CD14-positive monocyte (primary cell): ENCODE data around the gene KDM7A. TPM values are rescaled to one million over a fixed set of nuclear protein-coding genes. Genes with fewer than 3 reads are reported as not detected.

ENCODE experiments used
- DNase-seq, 3 donors: peaks; one replicate each; pipeline ENCODE4 v3.0.0-alpha.2; 2011 to 2022
- H2AFZ ChIP-seq: 2 replicates; pipeline ENCODE4 v1.6.0; 2012; ENCODE audit warnings: mild to moderate bottlenecking, low read depth, low read length, inconsistent platforms; ENCODE audit not compliant: insufficient read depth, poor library complexity, severe bottlenecking
- H3K27ac ChIP-seq, 2 donors: 1 replicate in 1 of 2; 2 replicates in 1 of 2; pipeline ENCODE4 v1.5.1; 2012 to 2013; ENCODE audit warnings: low read length in 2 of 2, control low read depth in 1 of 2, inconsistent platforms in 1 of 2, low read depth in 1 of 2, mild to moderate bottlenecking in 1 of 2
- H3K27me3 ChIP-seq, 2 donors: one replicate each; pipeline versions ENCODE4 v1.6.0 to v1.6.1; 2011 to 2013; ENCODE audit warnings: low read length in 2 of 2; ENCODE audit not compliant: control insufficient read depth in 2 of 2, insufficient read depth in 2 of 2
- H3K36me3 ChIP-seq, 2 donors: replicated peaks in 1 of 2; 1 replicate in 1 of 2; 2 replicates in 1 of 2; pipeline versions ENCODE4 v1.5.1 to v1.6.1; 2012 to 2013; ENCODE audit warnings: low read length in 2 of 2, control low read depth in 1 of 2, inconsistent platforms in 1 of 2, mild to moderate bottlenecking in 1 of 2; ENCODE audit not compliant: insufficient read depth in 2 of 2, control insufficient read depth in 1 of 2
- H3K4me1 ChIP-seq, 2 donors: 1 replicate in 1 of 2; 2 replicates in 1 of 2; pipeline versions ENCODE4 v1.5.1 to v1.6.1; 2012 to 2013; ENCODE audit warnings: low read length in 2 of 2, control low read depth in 1 of 2, inconsistent platforms in 1 of 2, mild to moderate bottlenecking in 1 of 2, moderate library complexity in 1 of 2; ENCODE audit not compliant: insufficient read depth in 2 of 2, control insufficient read depth in 1 of 2
- H3K4me2 ChIP-seq: replicated peaks from 2 replicates; pipeline ENCODE3; 2012; ENCODE audit warnings: low read length, moderate library complexity, mild to moderate bottlenecking; ENCODE audit not compliant: poor library complexity, severe bottlenecking; ENCODE audit errors: extremely low read depth
- H3K4me3 ChIP-seq, 3 experiments: fragments of 200-600 bp in 1 of 3; sonication (generic) in 1 of 3; replicated peaks in 1 of 3; 1 replicate in 2 of 3; 2 replicates in 1 of 3; pipeline ENCODE4 v1.5.1; 2011 to 2013; ENCODE audit warnings: low read length in 3 of 3, mild to moderate bottlenecking in 3 of 3, control low read depth in 2 of 3, low read depth in 2 of 3, inconsistent platforms in 1 of 3, moderate library complexity in 1 of 3
- H3K79me2 ChIP-seq: 2 replicates; pipeline ENCODE4 v1.6.0; 2012; ENCODE audit warnings: mild to moderate bottlenecking, control low read depth, inconsistent platforms, low read length, moderate library complexity; ENCODE audit not compliant: insufficient read depth
- H3K9ac ChIP-seq: 2 replicates; pipeline ENCODE4 v1.6.0; 2017; ENCODE audit warnings: low read length, mild to moderate bottlenecking; ENCODE audit not compliant: insufficient read depth, poor library complexity, severe bottlenecking
- H3K9me3 ChIP-seq, 2 donors: replicated peaks in 1 of 2; 1 replicate in 1 of 2; 2 replicates in 1 of 2; pipeline versions ENCODE4 v1.5.1 to v1.6.1; 2012 to 2013; ENCODE audit warnings: low read length in 2 of 2, control low read depth in 1 of 2; ENCODE audit not compliant: control insufficient read depth in 1 of 2, insufficient read depth in 1 of 2
- H4K20me1 ChIP-seq: 2 replicates; pipeline ENCODE4 v1.6.0; 2012; ENCODE audit warnings: mild to moderate bottlenecking, low read length, control low read depth, moderate library complexity; ENCODE audit not compliant: insufficient read depth
- H3K27ac Mint-ChIP-seq, 7 donors: one replicate each; pipeline ENCODE4 v1.8.0; 2020; ENCODE audit warnings: mild to moderate bottlenecking in 7 of 7, mixed read lengths in 7 of 7, moderate library complexity in 6 of 7, inconsistent platforms in 2 of 7
- H3K27me3 Mint-ChIP-seq, 3 donors: one replicate each; pipeline ENCODE4 v1.8.0; 2021 to 2022; ENCODE audit warnings: low read depth in 3 of 3, mild to moderate bottlenecking in 3 of 3, mixed read lengths in 3 of 3, moderate library complexity in 3 of 3, inconsistent platforms in 1 of 3
- H3K36me3 Mint-ChIP-seq, 2 donors: one replicate each; pipeline ENCODE4 v1.8.0; 2020; ENCODE audit warnings: mixed read lengths in 2 of 2, inconsistent platforms in 1 of 2, mild to moderate bottlenecking in 1 of 2
- H3K4me1 Mint-ChIP-seq: one replicate; pipeline ENCODE4 v1.8.0; 2020; ENCODE audit warnings: mild to moderate bottlenecking, mixed read lengths
- H3K4me3 Mint-ChIP-seq, 2 donors: one replicate each; pipeline ENCODE4 v1.8.0; 2020; ENCODE audit warnings: mild to moderate bottlenecking in 2 of 2, mixed read lengths in 2 of 2, moderate library complexity in 1 of 2
- H3K9me3 Mint-ChIP-seq, 7 donors: one replicate each; pipeline ENCODE4 v1.8.0; 2020 to 2022; ENCODE audit warnings: mixed read lengths in 7 of 7, mild to moderate bottlenecking in 6 of 7, moderate library complexity in 6 of 7, inconsistent platforms in 2 of 7
- CTCF ChIP-seq: fragments of 200-600 bp; IDR thresholded peaks from one replicate; pipeline ENCODE4 v1.8.0; 2022; ENCODE audit warnings: antibody characterized with exemption, mild to moderate bottlenecking
- WGBS: methylation state at CpG from one replicate; pipeline ENCODE4 v1.1.5; 2013; ENCODE audit warnings: missing lambda C conversion rate; ENCODE audit not compliant: insufficient coverage; 5-methylcytosine and 5-hydroxymethylcytosine counted together
- intact Hi-C, 2 donors: fragments of 100-400 bp; cut with micrococcal nuclease; formaldehyde crosslinking; loops; one replicate each; pipeline versions ENCODE4 v1.15.0 to v1.15.1; 2023
- polyA plus RNA-seq, 3 donors: library from polyadenylated mRNA; depleted of rRNA in 1 of 3; unstranded in 2 of 3; stranded (reverse) in 1 of 3; fragments of 300-500 nt in 2 of 3; fragments of >200 nt in 1 of 3; fragmentation: Illumina TruSeq in 2 of 3; gene quantifications; 1 replicate in 2 of 3; 2 replicates in 1 of 3; pipeline ENCODE4 v1.2.3, GENCODE V29; 2012 to 2021

Gene KDM7A
- polyA plus RNA-seq, 3 donors: 4.9 to 37.9 (median 7.9) TPM

GRCh38 chr7:140192620-140193019 is 15.8 kb upstream of the KDM7A start:
- no peaks in the 10 kb centered on the region for H3K79me2 ChIP-seq
- peaks cover 0 to 12% of the 10 kb centered on the region in 2 donors for H3K9me3 ChIP-seq
- no peak overlapping the region for H3K4me3 ChIP-seq
- no peaks in the 10 kb centered on the region for H3K36me3 ChIP-seq
- Mint-ChIP-seq H3K27me3 (peaks cover 15 to 34% (median 33%) of the 10 kb centered on the region in 3 donors), H3K36me3 (peaks cover 0 to 4% of the 10 kb centered on the region in 2 donors), H3K27ac (no peak overlapping the region), H3K4me1 (peaks cover 11% of the 10 kb centered on the region), H3K9me3 (peaks cover 5 to 15% (median 12%) of the 10 kb centered on the region in 7 donors), H3K4me3 (no peak overlapping the region)
- H3K4me2 ChIP-seq: no peak overlapping the region
- no peak for TF ChIP-seq CTCF
- no peak overlapping the region for H3K27ac ChIP-seq
- peaks cover 10 to 16% of the 10 kb centered on the region in 2 donors for H3K27me3 ChIP-seq
- H4K20me1 ChIP-seq: no peaks in the 10 kb centered on the region
- H3K4me1 ChIP-seq: no peaks in the 10 kb centered on the region
- intact Hi-C loops: no loop called here
- H3K9ac ChIP-seq: no peak overlapping the region
- no peak for DNase-seq
- H2AFZ ChIP-seq: no peak overlapping the region

- H4K20me1 ChIP-seq: no peaks in the 10 kb centered on the region
- peaks cover 0 to 11% of the 10 kb centered on the region in 2 donors for H3K9me3 ChIP-seq
- no peak overlapping the region for H3K27ac ChIP-seq
- intact Hi-C loops: no loop called here
- peaks cover 0 to 4% of the 10 kb centered on the region in 2 donors for H3K36me3 Mint-ChIP-seq
- H3K4me3 ChIP-seq: no peak overlapping the region
- peaks cover 10 to 16% of the 10 kb centered on the region in 2 donors for H3K27me3 ChIP-seq
- 92% methylated on average over 3 of the region's 3 CpGs for WGBS
- H3K79me2 ChIP-seq: no peaks in the 10 kb centered on the region
- no peak overlapping the region for H3K9ac ChIP-seq
- no peak for TF ChIP-seq CTCF
- peaks cover 5 to 13% (median 11%) of the 10 kb centered on the region in 7 donors for H3K9me3 Mint-ChIP-seq
- H3K4me1 Mint-ChIP-seq: peaks cover 11% of the 10 kb centered on the region
- no peak overlapping the region for H2AFZ ChIP-seq
- no peak overlapping the region for H3K4me2 ChIP-seq
- no peaks in the 10 kb centered on the region for H3K4me1 ChIP-seq
- no peaks in the 10 kb centered on the region for H3K36me3 ChIP-seq
- no peak for DNase-seq
- H3K27me3 Mint-ChIP-seq: peaks cover 15 to 34% (median 33%) of the 10 kb centered on the region in 3 donors
- H3K4me3 Mint-ChIP-seq: no peak overlapping the region
- H3K27ac Mint-ChIP-seq: no peak overlapping the region
These were observed 15.4 kb upstream of the KDM7A start for GRCh38 chr7:140192176-140192575.
